GM23248 (cell line): Measurements from ENCODE around the gene STAT2. TPM values are rescaled to one million over a fixed set of nuclear protein-coding genes. Genes with fewer than 3 reads are reported as not detected.

ENCODE experiments used
- DNase-seq: peaks from one replicate; pipeline ENCODE4 v3.0.0-alpha.2; 2015
- H2AFZ ChIP-seq: fragments of 200-600 bp; sonication (generic); 2 replicates; pipeline ENCODE4 v1.6.1; 2016; ENCODE audit warnings: antibody characterized with exemption
- H3F3A ChIP-seq: fragments of 200-600 bp; sonication (generic); 2 replicates; pipeline ENCODE4 v1.6.1; 2016; ENCODE audit warnings: mild to moderate bottlenecking, antibody characterized with exemption, mixed run types; ENCODE audit not compliant: insufficient read depth
- H3K27ac ChIP-seq: fragments of 200-600 bp; sonication (generic); 2 replicates; pipeline ENCODE4 v1.5.1; 2016; ENCODE audit warnings: mild to moderate bottlenecking
- H3K27me3 ChIP-seq: fragments of 200-600 bp; sonication (generic); replicated peaks from 2 replicates; pipeline ENCODE4 v1.6.1; 2016; ENCODE audit warnings: mild to moderate bottlenecking; ENCODE audit not compliant: insufficient read depth
- H3K36me3 ChIP-seq: fragments of 200-600 bp; sonication (generic); 2 replicates; pipeline ENCODE4 v1.6.1; 2016; ENCODE audit warnings: low read depth, mild to moderate bottlenecking
- H3K4me1 ChIP-seq: fragments of 200-600 bp; sonication (generic); 2 replicates; pipeline ENCODE4 v1.6.1; 2016; ENCODE audit warnings: mild to moderate bottlenecking; ENCODE audit not compliant: insufficient read depth
- H3K4me2 ChIP-seq: fragments of 200-600 bp; sonication (generic); one replicate; pipeline ENCODE4 v1.6.1; 2016; ENCODE audit warnings: mild to moderate bottlenecking; ENCODE audit not compliant: unreplicated experiment
- H3K4me3 ChIP-seq: fragments of 200-600 bp; sonication (generic); 2 replicates; pipeline ENCODE4 v1.5.1; 2016; ENCODE audit warnings: mild to moderate bottlenecking
- H3K79me2 ChIP-seq: fragments of 200-600 bp; sonication (generic); 2 replicates; pipeline ENCODE4 v1.6.1; 2016; ENCODE audit warnings: mild to moderate bottlenecking; ENCODE audit not compliant: insufficient read depth
- H3K9ac ChIP-seq: fragments of 200-600 bp; sonication (generic); 2 replicates; pipeline ENCODE4 v1.6.1; 2016; ENCODE audit warnings: mild to moderate bottlenecking
- H3K9me2 ChIP-seq: fragments of 200-600 bp; sonication (generic); 2 replicates; pipeline ENCODE4 v1.6.1; 2016; ENCODE audit warnings: mixed run types, mild to moderate bottlenecking, moderate library complexity; ENCODE audit not compliant: insufficient read depth
- H3K9me3 ChIP-seq: fragments of 200-600 bp; sonication (generic); one replicate; pipeline ENCODE4 v1.6.1; 2017; ENCODE audit warnings: low read depth
- H4K20me1 ChIP-seq: fragments of 200-600 bp; sonication (generic); 2 replicates; pipeline ENCODE4 v1.6.0; 2016; ENCODE audit not compliant: insufficient read depth
- EZH2 ChIP-seq: fragments of 200-600 bp; sonication (generic); IDR thresholded peaks from 2 replicates; pipeline ENCODE4 v1.6.1; 2018; ENCODE audit warnings: antibody characterized with exemption, mild to moderate bottlenecking; ENCODE audit not compliant: insufficient read depth, poor library complexity, severe bottlenecking
- EZH2phosphoT487 ChIP-seq: fragments of 200-600 bp; sonication (generic); IDR thresholded peaks from 2 replicates; pipeline ENCODE4 v1.6.1; 2018; ENCODE audit warnings: antibody characterized with exemption, moderate library complexity, mild to moderate bottlenecking, low read depth; ENCODE audit not compliant: insufficient read depth
- WGBS, 2 experiments: methylation state at CpG; one replicate each; pipeline ENCODE4 v1.1.6; 2015 to 2017; ENCODE audit warnings: low lambda C conversion rate in 2 of 2, low coverage in 1 of 2; ENCODE audit errors: missing lambda C conversion rate in 2 of 2; 5-methylcytosine and 5-hydroxymethylcytosine counted together
- in situ Hi-C: fragments of 300-500 bp; cut with MboI; formaldehyde crosslinking; loops from 2 replicates; pipeline ENCODE4 v1.15.0; 2020
- polyA plus RNA-seq: library from polyadenylated mRNA; unstranded; fragments of >200 nt; fragmentation: Nextera tagmentation; extraction: Ambion mirVana; gene quantifications from 2 replicates; pipeline ENCODE4 v1.2.1, GENCODE V29; 2016
- total RNA-seq: library from RNA; depleted of rRNA; stranded (reverse); fragments of >200 nt; shearing (Covaris generic); gene quantifications from 2 replicates; pipeline ENCODE4 v1.2.3, GENCODE V29; 2014

The STAT2 gene
- total and polyA plus RNA-seq, 2 experiments from 2014 or later: 109 to 220 TPM

GRCh38 chr12:56377310-56377988, 17.5 kb upstream of the STAT2 start:
- 71 to 75% methylated on average over 4 of the region's 4 CpGs for WGBS, 2 experiments
- Histone ChIP-seq H3K27me3 (no peaks in the 10 kb centered on the region), H3K9me3 (no peaks in the 10 kb centered on the region), H3K4me2 (no peak overlapping the region), H4K20me1 (no peaks in the 10 kb centered on the region), H3F3A (no peaks in the 10 kb centered on the region), H3K27ac (no peak overlapping the region), H3K79me2 (no peaks in the 10 kb centered on the region), H3K4me1 (no peaks in the 10 kb centered on the region), H3K9ac (no peak overlapping the region), H3K4me3 (no peak overlapping the region), H3K9me2 (no peaks in the 10 kb centered on the region), H2AFZ (peak overlapping the region; percentile 42; the same call in 1 of the 2 replicates), H3K36me3 (no peaks in the 10 kb centered on the region)
- in situ Hi-C loops: no loop called here
- DNase-seq: peak; percentile 66
- TF ChIP-seq EZH2 (no peak), EZH2phosphoT487 (no peak)

DNA sequence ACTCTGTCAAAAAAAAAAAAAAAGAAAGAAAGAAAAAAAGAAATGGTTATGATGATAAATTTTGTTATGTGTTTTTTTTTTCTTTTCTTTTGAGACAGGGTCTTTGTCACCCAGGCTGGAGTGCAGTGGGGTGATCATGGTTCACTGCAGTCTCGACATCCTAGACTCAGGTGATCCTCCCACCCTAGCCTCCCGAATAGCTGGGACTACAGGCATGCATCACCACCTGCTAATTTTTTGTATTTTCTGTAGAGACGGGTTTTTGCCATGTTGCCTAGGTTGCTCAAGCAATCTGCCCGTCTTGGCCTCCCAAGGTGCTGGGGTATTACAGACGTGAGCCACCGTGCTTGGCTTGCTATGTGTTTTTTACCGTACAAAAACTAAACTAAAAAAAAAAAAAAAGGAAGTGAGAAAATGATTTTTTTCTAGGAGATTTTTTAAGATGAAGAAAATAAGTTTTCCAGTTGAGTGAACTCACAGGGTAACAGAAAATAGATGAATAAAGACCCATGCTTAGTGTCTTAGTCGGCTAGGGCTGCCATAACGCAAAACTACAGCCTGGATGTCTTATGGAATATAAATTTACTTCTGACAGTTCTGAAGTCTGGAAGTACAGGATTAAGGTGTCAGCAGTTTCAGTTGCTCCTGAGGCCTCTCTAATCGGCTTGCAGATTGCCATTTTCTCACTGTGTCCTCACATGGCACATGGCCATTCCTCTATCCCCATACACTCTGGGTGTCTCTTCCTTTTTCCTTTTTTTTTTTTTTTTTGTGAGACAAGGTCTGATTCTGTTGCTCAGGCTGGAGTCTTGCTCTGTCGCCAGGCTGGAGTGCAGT, 15.9 kb upstream of the STAT2 start:
- no peaks in the 10 kb centered on the region for H3K9me3 ChIP-seq
- H3K79me2 ChIP-seq: no peaks in the 10 kb centered on the region
- H3K27me3 ChIP-seq: 0 out of 2 replicates have a peak, but pooled peaks cover 5% of the 10 kb centered on the region
- in situ Hi-C loops: no loop called here
- no peak overlapping the region for H3K4me2 ChIP-seq
- no peaks in the 10 kb centered on the region for H4K20me1 ChIP-seq
- H3K36me3 ChIP-seq: no peaks in the 10 kb centered on the region
- no peak overlapping the region for H3K4me3 ChIP-seq
- H2AFZ ChIP-seq: no peak overlapping the region
- H3K9ac ChIP-seq: no peak overlapping the region
- no peaks in the 10 kb centered on the region for H3K9me2 ChIP-seq
- no peak overlapping the region for H3K27ac ChIP-seq
- no peaks in the 10 kb centered on the region for H3K4me1 ChIP-seq
- H3F3A ChIP-seq: no peaks in the 10 kb centered on the region
- TF ChIP-seq EZH2 (no peak), EZH2phosphoT487 (no peak)
- DNase-seq: no peak
- WGBS, 2 experiments: 52 to 61% methylated on average over 11 of the region's 11 CpGs

DNA sequence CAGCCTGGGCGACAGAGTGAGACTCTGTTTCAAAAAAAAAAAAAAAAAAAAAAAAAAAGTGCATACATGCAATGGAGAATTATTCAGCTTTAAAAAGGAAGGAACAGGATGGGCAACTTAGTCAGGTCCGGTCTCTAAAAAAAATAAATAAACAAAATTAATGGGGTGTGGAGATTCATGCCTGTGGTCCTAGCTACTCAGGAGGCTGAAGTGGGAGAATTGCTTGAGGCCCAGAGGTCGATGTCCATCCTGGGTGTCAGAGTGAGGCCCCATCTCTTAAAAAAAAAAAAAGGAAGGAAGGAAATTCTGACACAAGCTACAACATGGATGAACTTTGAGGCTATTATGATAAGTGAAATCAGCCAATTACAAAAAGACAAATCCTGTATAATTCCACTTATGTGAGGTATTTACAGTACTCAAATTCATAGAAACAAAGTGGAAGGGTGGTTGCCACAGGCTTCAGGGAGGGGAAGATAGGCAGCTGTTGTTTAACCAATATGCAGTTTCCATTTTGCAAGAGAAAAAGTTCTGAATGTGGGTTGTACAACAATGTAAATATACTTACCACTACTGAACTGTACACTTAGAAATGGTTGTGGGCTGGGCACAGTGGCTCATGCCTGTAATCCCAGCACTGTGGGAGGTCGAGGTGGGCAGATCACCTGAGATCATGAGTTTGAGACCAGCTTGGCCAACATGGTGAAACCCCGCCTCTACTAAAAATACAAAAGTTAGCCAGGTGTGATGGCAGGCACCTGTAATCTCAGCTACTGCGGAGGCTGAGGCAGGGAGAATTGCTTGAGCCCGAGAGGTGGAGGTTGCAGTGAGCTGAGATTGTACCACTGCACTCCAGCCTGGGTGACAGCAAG, 15.1 kb upstream of the STAT2 start:
- in situ Hi-C loops: no loop called here
- no peak overlapping the region for H3K4me3 ChIP-seq
- no peak overlapping the region for H3K4me2 ChIP-seq
- H3K9ac ChIP-seq: no peak overlapping the region
- no peak for DNase-seq
- no peaks in the 10 kb centered on the region for H3K79me2 ChIP-seq
- H3K9me2 ChIP-seq: no peaks in the 10 kb centered on the region
- TF ChIP-seq EZH2: no peak
- 65 to 72% methylated on average over 6 to 7 of the region's 7 CpGs for WGBS, 2 experiments
- H3K9me3 ChIP-seq: no peaks in the 10 kb centered on the region
- H3K27me3 ChIP-seq: 0 out of 2 replicates have a peak, but pooled peaks cover 5% of the 10 kb centered on the region
- H3K36me3 ChIP-seq: no peaks in the 10 kb centered on the region
- H3F3A ChIP-seq: no peaks in the 10 kb centered on the region
- no peak overlapping the region for H3K27ac ChIP-seq
- no peak overlapping the region for H2AFZ ChIP-seq
- no peaks in the 10 kb centered on the region for H4K20me1 ChIP-seq
- no peaks in the 10 kb centered on the region for H3K4me1 ChIP-seq

- H3K4me1 ChIP-seq: no peaks in the 10 kb centered on the region
- no peaks in the 10 kb centered on the region for H3K36me3 ChIP-seq
- no peak overlapping the region for H3K4me2 ChIP-seq
- H3K9me2 ChIP-seq: no peaks in the 10 kb centered on the region
- TF ChIP-seq EZH2phosphoT487: no peak
- TF ChIP-seq EZH2: no peak
- H3K27me3 ChIP-seq: 0 out of 2 replicates have a peak, but pooled peaks cover 5% of the 10 kb centered on the region
- H3K9me3 ChIP-seq: no peaks in the 10 kb centered on the region
- no peaks in the 10 kb centered on the region for H4K20me1 ChIP-seq
- H2AFZ ChIP-seq: no peak overlapping the region
- 75 to 85% methylated on average over 1 of the region's 1 CpG for WGBS, 2 experiments
- no peak for DNase-seq
- no peaks in the 10 kb centered on the region for H3K79me2 ChIP-seq
- H3F3A ChIP-seq: no peaks in the 10 kb centered on the region
- H3K4me3 ChIP-seq: no peak overlapping the region
- in situ Hi-C loops: no loop called here
- no peak overlapping the region for H3K27ac ChIP-seq
- no peak overlapping the region for H3K9ac ChIP-seq
These were observed 13.6 kb upstream of the STAT2 start for GRCh38 chr12:56373515-56373914.
